Activated CD4-positive, CD25-positive, alpha-beta regulatory T cell (primary cell): ENCODE measurements around the gene CBFA2T2.

Experiments
- DNase-seq, 4 experiments: peaks; one replicate each; lab custom pipeline; 2025; lab: John Stamatoyannopoulos, UW

CBFA2T2 gene

DNA sequence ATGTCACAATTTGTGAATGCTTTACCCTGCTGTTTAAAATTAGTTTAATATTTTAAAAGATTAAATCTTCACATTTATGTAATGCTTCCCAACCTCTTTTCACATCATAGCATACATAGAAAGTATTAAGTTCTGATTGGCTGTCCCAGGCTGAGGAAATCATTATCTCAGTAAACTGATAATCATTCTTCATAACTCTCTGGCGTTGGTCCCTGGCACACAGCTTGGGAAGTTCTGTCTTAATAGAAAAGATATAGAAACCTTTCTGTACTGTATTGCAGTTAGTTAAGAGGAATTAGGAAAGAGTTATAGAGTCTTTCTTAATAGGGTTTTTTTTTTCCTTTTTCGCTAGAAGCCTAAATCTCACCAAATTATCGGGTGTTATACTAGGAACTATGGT, 85.4 kb downstream of the CBFA2T2 start:
- DNase-seq = no peak

DNA sequence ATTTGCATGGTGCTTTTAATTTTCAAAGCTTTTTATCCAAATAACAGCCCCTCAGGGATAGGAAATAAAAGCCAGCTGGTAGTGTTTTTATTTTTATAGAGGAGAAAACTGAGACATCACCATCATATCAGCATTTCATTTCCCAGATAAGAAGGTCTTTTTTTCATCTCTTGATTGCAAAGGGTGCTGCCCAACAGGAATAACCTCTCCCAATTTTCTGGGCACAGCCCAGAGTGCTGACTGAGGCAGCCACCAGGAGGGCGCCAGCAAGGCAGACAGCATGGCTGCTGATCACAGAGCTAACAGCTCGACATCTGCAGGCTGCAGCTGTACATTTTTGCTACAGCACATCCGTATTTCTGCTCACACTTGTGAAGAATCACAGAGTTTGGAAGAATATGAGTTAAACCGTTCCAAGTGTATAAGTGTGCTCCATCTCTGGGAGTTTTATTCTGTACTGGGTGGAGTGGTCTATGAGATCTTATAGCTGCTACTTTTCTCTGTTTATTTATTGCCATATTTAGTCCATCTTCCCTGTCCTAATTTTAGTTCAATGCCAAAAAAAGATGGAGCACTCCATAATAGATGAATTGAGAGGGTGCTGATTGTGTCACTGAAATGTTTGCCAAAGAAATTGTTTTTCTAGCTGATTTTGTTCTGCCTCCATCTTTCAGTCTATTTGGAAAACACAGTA, 86.7 kb downstream of the CBFA2T2 start:
- no peak for DNase-seq

DNA sequence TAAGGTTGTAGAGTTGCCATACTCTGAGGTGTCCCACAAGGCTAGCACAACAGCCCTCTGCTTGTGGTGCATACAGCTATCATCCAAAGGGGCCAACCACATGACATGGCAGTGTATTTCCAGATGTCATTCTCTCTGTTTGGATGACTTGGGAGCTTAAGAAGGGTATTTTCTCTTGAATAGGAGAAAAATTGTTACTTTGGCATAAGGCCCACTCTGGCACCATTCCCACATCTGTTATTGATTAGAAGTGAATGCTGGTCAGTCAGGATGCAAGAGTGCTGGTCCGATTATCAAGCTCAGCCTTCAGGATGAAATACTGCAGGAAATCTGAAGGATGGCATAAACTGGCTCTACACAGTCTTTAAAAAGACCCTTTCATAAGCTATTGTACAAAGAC, 88.6 kb downstream of the CBFA2T2 start:
- no peak for DNase-seq

DNA sequence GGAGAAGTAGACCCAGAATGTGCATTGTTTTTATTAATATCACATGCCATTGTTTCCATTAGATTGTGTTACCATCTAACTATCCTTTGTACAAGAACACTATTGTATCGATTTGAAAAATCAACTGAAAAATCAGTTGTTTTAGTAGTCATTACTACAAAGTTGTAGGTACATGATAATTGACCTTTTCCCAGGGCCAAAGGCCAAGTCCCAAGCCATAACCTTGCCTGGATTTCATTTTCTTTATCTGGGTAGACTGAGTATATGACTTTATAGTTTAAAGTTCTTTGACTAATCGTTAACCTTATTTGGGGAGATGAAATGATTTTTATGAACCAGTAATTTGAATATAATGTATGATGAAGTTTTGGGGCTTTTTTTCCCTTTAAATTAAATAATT, 93.2 kb downstream of the CBFA2T2 start:
- DNase-seq = no peak

DNA sequence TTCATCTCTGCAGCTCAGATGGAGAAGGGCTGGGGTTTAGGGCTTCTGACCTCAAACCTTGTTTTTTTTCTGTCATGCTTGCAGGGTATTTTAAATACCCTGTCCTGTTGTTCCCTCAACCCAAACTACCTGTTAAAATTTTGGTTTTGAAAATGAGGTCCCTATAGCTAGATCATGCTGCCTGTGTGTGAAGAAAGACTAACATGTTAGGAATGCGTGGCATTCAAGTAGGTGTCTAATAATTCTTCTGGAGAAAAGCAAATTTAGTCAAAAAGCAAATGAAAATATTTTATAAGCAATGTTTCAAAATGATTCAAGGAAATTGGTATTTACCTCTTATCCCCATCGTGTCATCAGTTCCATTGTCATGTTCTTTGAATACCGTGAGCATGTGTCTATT, 95.1 kb downstream of the CBFA2T2 start:
- DNase-seq = no peak

DNA sequence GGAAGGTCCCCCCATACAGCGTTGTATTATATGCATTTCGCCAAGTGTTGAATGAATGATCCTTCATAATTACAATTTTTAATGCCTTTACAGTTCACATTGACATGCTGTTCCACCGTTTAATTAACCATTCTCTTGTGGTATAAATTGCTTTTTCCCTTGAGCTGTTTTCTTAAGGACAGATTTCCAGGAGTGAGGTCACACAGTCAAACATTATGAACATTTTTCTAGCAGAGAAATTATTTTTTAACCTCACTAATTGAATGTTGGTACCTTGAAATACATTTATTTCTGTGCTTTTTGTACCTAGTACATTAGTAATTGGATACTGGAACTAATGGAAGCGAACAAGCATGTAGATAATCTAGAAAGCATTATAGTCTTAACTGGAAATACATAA, 95.5 kb downstream of the CBFA2T2 start:
- no peak for DNase-seq

DNA sequence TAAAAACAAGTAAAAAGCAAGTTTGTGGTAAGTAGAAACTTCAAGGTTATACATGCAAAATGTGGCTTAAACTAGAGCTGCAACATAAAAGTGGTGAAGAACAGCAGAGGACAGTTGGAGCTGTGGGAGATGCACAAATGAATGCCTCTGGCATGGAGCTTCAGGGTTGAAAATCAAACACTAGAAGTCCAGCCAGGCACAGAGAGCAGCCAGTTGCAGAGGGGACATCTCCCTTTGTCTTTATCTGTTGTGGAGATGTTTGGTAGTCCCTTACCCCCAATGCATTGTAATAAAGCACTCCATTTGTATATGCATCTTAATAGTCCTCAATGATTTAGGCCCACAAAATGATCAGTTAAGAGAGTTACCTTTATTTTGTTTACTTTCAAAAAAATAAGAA, 99.2 kb downstream of the CBFA2T2 start:
- no peak for DNase-seq

DNA sequence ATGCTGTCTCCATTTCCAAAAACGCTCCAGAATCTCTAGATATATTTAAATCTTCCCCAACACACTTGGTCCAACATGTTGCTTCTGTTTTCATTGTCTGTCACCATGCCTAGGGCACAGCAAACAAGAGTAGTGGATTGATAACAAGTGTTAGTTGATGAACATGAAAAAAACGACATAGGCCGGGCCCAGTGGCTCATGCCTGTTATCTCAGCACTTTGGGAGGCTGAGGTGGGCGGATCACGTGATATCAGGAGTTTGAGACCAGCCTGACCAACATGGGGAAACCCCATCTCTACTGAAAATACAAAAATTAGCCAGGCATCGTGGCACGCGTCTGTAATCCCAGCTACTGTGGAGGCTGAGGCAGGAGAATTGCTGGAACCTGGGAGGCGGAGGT, 102.0 kb downstream of the CBFA2T2 start:
- DNase-seq = peak in 3 of 4 experiments; percentile 3 to 42 (median 33)

DNA sequence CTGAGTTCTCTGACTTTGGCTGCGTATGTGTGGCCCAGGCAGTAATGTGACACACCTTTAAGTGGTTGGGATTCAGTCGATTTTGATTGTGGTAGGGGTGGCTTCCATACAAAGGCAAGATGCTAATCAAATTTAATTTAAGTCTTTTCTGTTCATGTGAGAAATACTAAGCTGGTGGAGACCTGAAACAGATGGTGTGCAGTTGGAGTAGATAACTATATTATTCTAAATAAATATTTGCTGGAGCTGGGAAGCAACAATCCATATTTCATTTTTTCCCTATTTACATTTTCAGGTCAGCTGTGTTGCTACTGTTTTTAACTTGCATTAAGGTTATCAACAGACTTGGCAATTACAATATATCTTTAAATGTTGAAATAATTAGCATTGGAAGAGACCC, 104.8 kb downstream of the CBFA2T2 start:
- no peak for DNase-seq

DNA sequence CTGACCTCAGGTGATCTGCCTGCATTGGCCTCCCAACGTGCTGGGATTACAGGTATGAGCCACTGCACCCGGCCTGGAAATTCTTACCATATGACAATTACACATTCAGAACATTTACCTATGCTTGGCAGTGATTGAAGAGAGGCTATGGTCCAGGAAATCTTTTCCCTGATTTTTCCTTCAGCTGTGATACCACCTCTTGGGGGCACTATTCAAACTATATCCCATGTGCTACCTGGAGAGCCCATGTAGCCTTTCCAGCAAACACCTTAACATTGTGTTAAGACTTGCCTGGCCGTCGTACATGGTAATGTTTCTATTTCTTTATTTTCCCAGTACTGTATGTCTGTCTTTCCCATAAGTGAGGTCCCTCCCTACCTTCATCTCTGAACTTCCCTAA, 110.5 kb downstream of the CBFA2T2 start:
- DNase-seq = no peak

DNA sequence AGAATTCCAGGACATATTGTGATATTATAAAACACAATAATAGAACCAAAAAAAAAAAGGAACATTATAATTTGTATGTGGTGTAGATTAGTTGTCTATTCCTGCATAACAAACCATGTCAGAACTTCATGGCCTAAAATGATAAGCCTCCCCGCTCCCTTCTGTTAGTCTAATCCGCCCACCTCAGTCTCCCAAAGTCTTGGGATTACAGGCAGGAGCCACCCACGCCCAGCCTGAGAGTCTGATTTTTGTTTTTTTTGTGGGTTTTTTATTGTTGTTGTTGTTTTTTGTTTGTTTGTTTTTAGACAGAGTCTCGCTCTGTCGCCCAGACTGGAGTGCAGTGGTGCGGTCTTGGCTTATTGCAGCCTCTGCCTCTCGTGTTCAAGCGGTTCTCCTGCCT, 111.1 kb downstream of the CBFA2T2 start:
- DNase-seq = no peak

DNA sequence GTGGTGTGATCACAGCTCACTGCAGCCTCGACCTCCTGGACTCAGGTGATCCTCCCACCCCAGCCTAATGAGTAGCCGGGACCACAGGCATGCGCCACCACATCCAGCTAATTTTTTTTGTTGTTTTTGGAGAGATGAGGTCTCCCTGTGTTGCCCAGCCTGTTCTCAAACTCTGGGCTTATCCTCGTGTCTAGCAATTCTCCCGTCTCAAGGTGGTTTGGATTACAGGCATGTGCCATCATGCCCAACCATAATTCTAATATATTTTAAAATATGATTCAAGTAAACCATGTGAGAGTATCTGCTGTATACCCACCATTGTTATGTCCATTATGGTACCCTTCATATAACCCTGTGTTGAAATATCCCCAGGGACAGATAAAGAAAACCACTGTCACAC, 112.0 kb downstream of the CBFA2T2 start:
- no peak for DNase-seq

DNA sequence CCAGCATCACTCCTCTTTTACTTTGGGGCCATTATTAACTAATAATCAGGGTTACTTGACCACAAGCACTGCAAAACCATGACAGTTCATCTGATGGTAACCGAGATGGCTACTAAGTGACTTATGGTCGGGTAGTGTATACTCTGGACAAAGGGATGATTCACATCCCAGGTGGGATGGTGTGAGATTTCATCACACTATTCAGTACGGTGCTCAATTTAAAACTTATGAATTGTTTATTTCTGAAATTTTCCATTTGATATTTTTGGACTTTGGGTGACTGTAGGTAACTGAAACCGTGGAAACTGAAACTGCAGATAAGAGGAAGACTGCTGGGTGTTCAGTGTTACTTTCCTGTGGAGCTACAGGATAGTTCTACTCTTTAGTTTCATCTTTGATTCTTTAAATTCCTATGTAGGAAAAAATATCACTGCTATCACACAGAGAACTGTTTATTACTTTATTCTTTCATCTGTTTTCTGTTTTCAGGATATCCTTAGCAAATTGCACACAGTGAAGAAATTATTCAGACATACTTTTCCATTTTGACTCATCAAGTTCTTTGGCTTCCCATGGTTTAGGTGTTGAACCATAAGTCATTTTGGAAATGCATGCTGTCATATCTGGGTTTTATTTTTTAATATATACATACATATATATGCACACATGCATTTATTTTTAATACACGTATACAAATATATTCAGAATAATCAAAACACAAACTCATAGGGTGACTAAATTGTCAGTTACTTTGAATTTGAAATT, 113.1 kb downstream of the CBFA2T2 start:
- DNase-seq = no peak

DNA sequence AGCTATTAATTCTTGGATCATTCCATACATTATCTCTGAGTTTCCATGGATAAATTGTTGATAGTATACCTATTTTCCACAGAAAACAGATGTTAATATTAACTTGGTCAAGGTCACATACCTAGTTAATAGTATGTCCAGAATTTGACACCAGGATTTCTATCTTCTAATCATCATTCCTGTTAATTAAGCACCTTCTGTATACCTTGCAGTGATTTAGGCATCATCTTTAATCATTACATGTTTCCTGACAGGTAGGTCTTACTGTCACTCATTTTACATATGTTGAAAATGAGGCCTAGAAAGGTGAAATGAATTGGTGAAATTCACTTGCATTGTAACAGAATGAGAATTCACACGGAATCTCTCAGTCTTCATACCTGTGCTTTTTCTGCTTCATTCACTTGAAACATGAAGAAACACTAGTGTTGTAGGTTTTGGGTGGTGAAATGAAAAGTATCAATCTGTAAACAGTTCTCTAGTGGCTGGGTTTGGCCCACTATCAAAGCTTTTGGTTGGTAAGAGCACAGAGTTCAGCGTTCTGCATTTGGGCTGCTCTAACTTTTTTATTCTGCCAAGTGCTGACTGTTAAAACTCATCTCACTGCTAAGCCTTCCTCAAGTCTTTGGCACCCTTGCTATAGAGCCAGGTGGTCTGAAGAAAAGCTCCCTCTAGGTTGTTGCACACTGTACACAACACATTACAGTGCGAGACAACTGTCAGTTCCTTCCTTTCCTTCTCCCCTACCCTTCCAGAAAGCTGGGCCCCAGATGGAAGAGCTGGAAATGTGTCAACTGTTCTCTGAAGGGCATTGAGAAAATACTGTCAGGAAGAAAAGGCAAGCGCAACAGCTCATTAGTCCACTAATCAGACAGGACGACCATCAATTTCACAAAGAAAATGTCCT, 114.4 kb downstream of the CBFA2T2 start:
- DNase-seq = no peak

DNA sequence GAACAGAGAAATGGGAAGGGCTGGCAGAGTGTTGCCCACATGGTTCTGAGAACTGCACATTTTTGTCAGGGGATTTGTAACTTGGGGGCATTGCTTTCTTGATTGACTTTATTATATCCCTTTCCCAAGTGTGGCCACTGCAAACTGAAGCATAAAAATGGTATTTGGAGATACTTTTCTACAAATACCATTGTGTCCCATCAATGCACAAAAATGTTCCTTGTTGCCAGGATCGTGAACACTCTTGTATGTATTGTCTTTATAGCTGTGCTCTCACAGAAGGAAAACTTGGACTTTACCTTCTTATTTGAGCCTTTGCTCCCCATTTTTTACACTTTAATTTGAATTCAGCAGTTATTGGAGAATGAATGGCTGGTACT, 115.1 kb downstream of the CBFA2T2 start:
- DNase-seq = no peak

DNA sequence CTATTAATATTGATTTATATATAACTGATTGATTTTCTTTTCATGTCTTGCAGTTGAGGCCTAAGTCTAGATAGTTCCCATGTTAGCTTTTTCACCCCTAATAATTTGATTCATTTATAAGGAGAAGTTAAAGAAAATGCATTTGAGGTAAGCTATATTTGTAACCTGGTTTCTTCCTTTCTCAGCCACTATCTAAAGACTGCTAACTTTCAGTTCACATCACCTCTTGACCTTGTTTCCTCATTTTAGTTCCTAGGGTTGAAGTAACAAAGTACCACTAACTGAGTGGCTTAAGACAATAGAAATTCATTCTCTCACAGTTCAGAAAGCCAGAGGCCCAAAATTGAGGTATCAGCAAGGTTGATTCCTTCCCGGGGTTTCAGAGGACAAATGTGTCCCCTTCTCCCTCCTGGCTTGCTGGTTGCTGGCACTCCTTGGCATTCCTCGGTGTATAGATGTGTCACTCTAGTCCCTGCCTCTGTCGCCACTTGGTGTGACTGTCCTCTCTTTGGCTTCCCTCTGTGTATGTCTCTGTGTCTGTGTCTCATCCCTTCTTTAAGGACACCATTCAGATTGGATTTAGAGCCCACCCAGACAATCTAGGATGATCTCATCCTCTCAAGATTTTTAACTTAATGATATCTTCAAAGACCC, 116.3 kb downstream of the CBFA2T2 start:
- no peak for DNase-seq

DNA sequence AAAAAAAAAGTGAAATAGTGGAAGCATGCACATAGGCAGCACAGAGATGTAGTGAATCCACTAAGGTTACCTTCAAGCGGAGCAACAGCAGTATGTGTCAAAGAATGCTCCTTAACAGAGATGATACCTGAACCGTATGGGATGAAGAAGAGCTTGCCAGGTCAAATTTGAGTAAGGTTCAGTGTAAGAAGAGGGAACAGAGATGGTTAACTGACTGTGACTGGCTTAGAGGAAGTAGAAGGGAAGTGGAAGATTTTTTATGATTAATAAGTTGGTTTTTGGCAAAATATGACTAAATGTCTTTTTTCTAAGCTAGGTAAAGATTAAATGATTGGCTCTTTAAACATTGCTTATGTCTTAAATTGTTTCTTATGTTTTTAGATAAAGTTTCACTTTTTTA, 119.6 kb downstream of the CBFA2T2 start:
- no peak for DNase-seq

DNA sequence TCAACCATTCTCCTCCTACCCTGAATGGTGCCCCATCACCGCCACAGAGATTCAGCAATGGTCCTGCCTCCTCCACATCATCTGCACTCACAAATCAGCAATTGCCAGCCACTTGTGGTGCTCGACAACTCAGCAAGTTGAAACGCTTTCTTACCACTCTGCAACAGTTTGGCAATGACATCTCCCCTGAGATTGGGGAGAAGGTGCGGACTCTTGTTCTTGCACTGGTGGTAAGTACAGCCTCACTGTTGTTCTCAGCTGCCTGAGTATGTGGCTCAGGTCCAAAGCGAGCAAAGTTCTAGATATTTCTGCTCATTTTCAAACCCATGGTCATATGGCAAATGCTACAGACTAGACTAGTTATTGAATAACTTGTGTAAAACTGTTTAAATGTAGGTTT, 121.2 kb downstream of the CBFA2T2 start:
- no peak for DNase-seq

DNA sequence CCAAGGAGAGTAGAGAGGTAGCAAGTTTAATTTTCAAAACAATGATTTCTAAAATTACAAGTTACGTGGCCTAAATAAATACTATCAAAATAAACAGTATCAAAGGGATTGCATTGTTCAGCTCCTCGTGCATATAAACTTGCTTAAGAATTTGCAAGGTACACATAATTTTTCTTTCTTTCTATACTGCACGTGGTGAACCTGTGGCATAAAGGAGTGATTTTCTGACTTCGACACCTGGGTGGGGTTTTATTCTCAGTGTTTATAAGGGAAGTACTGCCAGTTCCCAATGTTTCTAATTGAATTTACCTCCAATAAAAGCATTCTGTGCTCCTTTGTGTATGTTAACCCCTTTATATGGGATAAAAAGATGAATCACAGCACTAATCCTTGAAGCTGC, 122.1 kb downstream of the CBFA2T2 start:
- DNase-seq = no peak

DNA sequence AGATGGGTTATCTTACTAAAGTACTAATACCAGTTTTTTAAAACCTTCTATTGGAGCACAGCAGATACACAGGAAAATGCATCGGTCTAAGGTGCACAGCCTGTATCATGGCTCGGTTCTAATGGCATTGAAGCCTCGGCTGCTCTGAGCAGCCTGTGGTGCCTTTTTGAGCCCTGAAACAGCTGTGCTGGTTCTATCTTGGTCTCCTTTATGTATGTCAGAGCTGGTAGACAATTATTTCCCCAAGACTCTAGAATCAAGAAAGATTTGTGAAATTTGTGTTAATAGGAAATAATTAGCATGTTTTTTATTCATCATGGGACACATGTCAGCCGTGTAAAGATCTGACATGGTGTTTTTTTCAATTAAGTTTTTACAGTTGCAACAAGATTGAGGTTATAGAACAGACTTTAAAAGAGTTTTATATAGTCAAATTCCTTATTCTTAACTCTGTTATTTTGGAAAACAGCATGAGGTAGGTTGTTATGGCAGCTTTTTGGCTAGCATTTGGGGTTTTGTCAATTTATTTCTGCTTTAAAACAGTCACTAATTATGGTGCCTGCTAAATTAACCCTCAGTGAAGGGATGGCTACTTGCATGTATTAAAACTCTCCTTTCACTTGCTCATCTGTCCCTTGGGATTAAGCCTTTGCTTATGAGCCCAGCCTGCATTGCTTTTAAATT, 132.0 kb downstream of the CBFA2T2 start:
- no peak for DNase-seq

DNA sequence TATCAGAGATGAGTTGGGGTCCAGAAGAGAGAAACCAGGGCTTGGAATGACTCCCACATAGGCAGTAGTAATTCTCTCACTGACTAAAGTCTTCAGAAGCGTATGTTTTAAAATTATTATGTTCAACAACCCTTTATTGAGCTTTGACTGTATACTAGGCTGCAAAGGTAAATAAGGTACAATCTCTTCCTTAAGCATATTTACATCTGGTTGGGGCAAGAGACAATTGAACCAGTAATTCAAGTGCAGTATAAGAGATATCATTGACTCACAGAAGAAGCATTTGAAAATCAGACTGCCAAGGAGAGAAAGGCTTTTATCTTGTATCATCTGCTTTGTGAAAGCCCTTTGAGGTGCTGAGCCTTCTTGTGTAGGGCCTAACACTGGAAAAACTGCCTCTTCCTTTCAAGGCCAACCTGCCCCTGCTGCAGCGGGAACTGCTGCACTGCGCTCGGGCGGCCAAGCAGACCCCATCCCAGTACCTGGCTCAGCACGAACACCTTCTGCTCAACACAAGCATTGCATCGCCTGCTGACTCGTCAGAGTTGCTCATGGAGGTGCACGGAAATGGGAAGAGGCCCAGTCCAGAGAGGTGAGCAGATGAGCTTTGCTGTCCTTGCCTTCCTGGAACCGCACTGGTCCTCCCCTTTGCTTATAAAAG, 132.9 kb downstream of the CBFA2T2 start:
- no peak for DNase-seq
